ENCODE measurements around the gene DHRS3. TPM values are rescaled to one million over a fixed set of nuclear protein-coding genes. Genes with fewer than 3 reads are reported as not detected.
"Not testable (repeated sequence)": the region's sequence is repeated elsewhere in the genome, so short reads cannot be mapped to it uniquely, and the experiment has no call there.

Gene DHRS3
- total RNA-seq, 2 donors from 2014 or later = 171 to 178 TPM

- H3K27me3 ChIP-seq (replicated peaks; ENCODE audit: insufficient read depth) = no peaks in the 10 kb centered on the region
- peak; percentile 70 for DNase-seq (ENCODE audit: low spot score)
- intact Hi-C loops (cut with DNase I) = loop anchor here (2.0 to 5.0 kb wide), 2 partner anchors 36 to 344 kb away; no protein-coding TSS in a partner anchor
- no peak overlapping the region for H3K4me3 ChIP-seq
- 45% methylated on average over 23 of the region's 23 CpGs for WGBS
- no peak overlapping the region for H3K27ac ChIP-seq
- H3K36me3 ChIP-seq = no peaks in the 10 kb centered on the region
- TF ChIP-seq POLR2AphosphoS5 (IDR thresholded peaks at IDR 0.05) = peak; percentile 45
- no peak for TF ChIP-seq POLR2A (IDR thresholded peaks at IDR 0.05)
- TF ChIP-seq CTCF (IDR thresholded peaks at IDR 0.05) = peak; percentile 93 to 99 (median 94)
- no peaks in the 10 kb centered on the region for H3K4me1 ChIP-seq (replicated peaks)
- H3K9me3 ChIP-seq = no peaks in the 10 kb centered on the region
Observed at GRCh38 chr1:12658531-12659453, 40.8 kb upstream of the DHRS3 start.

- not testable (repeated sequence) for H3K9me3 ChIP-seq; H3K27me3 ChIP-seq (replicated peaks; ENCODE audit: insufficient read depth); H3K4me3 ChIP-seq; H3K36me3 ChIP-seq; H3K27ac ChIP-seq; DNase-seq (ENCODE audit: low spot score); H3K4me1 ChIP-seq (replicated peaks)
- intact Hi-C loops (cut with DNase I) = loop anchor here (2.0 to 5.0 kb wide), 2 partner anchors 36 to 343 kb away; no protein-coding TSS in a partner anchor
- WGBS = 96% methylated on average over 9 of the region's 9 CpGs
Observed at GRCh38 chr1:12657885-12658512, 40.0 kb upstream of the DHRS3 start.

- no peaks in the 10 kb centered on the region for H3K27me3 ChIP-seq (replicated peaks; ENCODE audit: insufficient read depth)
- H3K4me1 ChIP-seq (replicated peaks) = no peaks in the 10 kb centered on the region
- intact Hi-C loops (cut with DNase I) = loop anchor here (5.0 kb wide), 1 partner anchor 35 kb away; no protein-coding TSS in a partner anchor
- no peak overlapping the region for H3K4me3 ChIP-seq
- no peak overlapping the region for H3K27ac ChIP-seq
- no peak for DNase-seq (ENCODE audit: low spot score)
- no peak for TF ChIP-seq POLR2A (IDR thresholded peaks at IDR 0.05)
- TF ChIP-seq POLR2AphosphoS5 (IDR thresholded peaks at IDR 0.05) = no peak
- no peak for TF ChIP-seq CTCF (IDR thresholded peaks at IDR 0.05)
- no peaks in the 10 kb centered on the region for H3K36me3 ChIP-seq
- H3K9me3 ChIP-seq = no peaks in the 10 kb centered on the region
- WGBS = 94% methylated on average over 13 of the region's 13 CpGs
Observed at GRCh38 chr1:12657060-12657884, 39.3 kb upstream of the DHRS3 start.

- 93% methylated on average over 4 of the region's 4 CpGs for WGBS
- intact Hi-C loops (cut with DNase I) = loop anchor here (5.0 kb wide), 1 partner anchor 34 kb away; no protein-coding TSS in a partner anchor
- TF ChIP-seq POLR2A (IDR thresholded peaks at IDR 0.05) (no peak), POLR2AphosphoS5 (IDR thresholded peaks at IDR 0.05) (no peak), CTCF (IDR thresholded peaks at IDR 0.05) (no peak)
- Histone ChIP-seq H3K27ac (no peak overlapping the region), H3K9me3 (no peaks in the 10 kb centered on the region), H3K27me3 (replicated peaks; ENCODE audit: insufficient read depth) (no peaks in the 10 kb centered on the region), H3K36me3 (no peaks in the 10 kb centered on the region), H3K4me1 (replicated peaks) (no peaks in the 10 kb centered on the region), H3K4me3 (no peak overlapping the region)
- DNase-seq (ENCODE audit: low spot score) = no peak
Observed at GRCh38 chr1:12656575-12656974, 38.6 kb upstream of the DHRS3 start.

GRCh38 chr1:12654657-12655056, 36.6 kb upstream of the DHRS3 start:
- Histone ChIP-seq H3K36me3 (no peaks in the 10 kb centered on the region), H3K4me3 (no peak overlapping the region), H3K4me1 (replicated peaks) (no peaks in the 10 kb centered on the region), H3K27ac (no peak overlapping the region), H3K9me3 (no peaks in the 10 kb centered on the region), H3K27me3 (replicated peaks; ENCODE audit: insufficient read depth) (no peaks in the 10 kb centered on the region)
- intact Hi-C loops (cut with DNase I) = loop anchor here (5.0 kb wide), 1 partner anchor 32 kb away; no protein-coding TSS in a partner anchor
- no peak for DNase-seq (ENCODE audit: low spot score)
- 87% methylated on average over 8 of the region's 8 CpGs for WGBS
- TF ChIP-seq CTCF (IDR thresholded peaks at IDR 0.05) = no peak
- no peak for TF ChIP-seq POLR2AphosphoS5 (IDR thresholded peaks at IDR 0.05)
- no peak for TF ChIP-seq POLR2A (IDR thresholded peaks at IDR 0.05)
